ENCODE data around the gene BOLA3.
"Not testable (repeated sequence)": the region's sequence is repeated elsewhere in the genome, so short reads cannot be mapped to it uniquely, and the experiment has no call there.

The BOLA3 gene

GRCh38 chr2:74148457-74149246 is 940 bp upstream of the BOLA3 start:
- DNase-seq, result no peak

- DNase-seq, result no peak
Measured at GRCh38 chr2:74146929-74147726, 584 bp downstream of the BOLA3 start.

GRCh38 chr2:74142340-74142739 is 5.4 kb downstream of the BOLA3 start:
- DNase-seq, result no peak

GRCh38 chr2:74138600-74139323 is 8.9 kb downstream of the BOLA3 start:
- DNase-seq, result no peak

GRCh38 chr2:74137651-74138599 is 9.8 kb downstream of the BOLA3 start:
- DNase-seq, result no peak

- DNase-seq, result no peak
Measured at GRCh38 chr2:74131901-74132300, 15.8 kb downstream of the BOLA3 start.

GRCh38 chr2:74130211-74130995 is 17.3 kb downstream of the BOLA3 start:
- no peak for DNase-seq

GRCh38 chr2:74128206-74128605 is 19.5 kb downstream of the BOLA3 start:
- DNase-seq, result no peak

GRCh38 chr2:74123955-74124354 is 23.8 kb downstream of the BOLA3 start:
- DNase-seq, result not testable (repeated sequence)

- DNase-seq, result not testable (repeated sequence)
Measured at GRCh38 chr2:74121846-74122245, 25.9 kb downstream of the BOLA3 start.

GRCh38 chr2:74119912-74120825 is 27.5 kb downstream of the BOLA3 start:
- DNase-seq, result peak; percentile 13

GRCh38 chr2:74119339-74119738 is 28.4 kb downstream of the BOLA3 start:
- no peak for DNase-seq

GRCh38 chr2:74111380-74111779 is 36.3 kb downstream of the BOLA3 start:
- no peak for DNase-seq

GRCh38 chr2:74110537-74110936 is 37.2 kb downstream of the BOLA3 start:
- DNase-seq, result no peak

GRCh38 chr2:74109551-74109950 is 38.2 kb downstream of the BOLA3 start:
- DNase-seq, result no peak

- no peak for DNase-seq
Measured at GRCh38 chr2:74107071-74107470, 40.6 kb downstream of the BOLA3 start.

- no peak for DNase-seq
Measured at GRCh38 chr2:74105413-74105812, 42.3 kb downstream of the BOLA3 start.

GRCh38 chr2:74104839-74105238 is 42.9 kb downstream of the BOLA3 start:
- DNase-seq, result no peak

- no peak for DNase-seq
Measured at GRCh38 chr2:74103763-74104162, 43.9 kb downstream of the BOLA3 start.

- DNase-seq, result no peak
Measured at GRCh38 chr2:74102516-74102915, 45.2 kb downstream of the BOLA3 start.
